ENCODE measurements around the gene IPO4.

The IPO4 gene

DNA sequence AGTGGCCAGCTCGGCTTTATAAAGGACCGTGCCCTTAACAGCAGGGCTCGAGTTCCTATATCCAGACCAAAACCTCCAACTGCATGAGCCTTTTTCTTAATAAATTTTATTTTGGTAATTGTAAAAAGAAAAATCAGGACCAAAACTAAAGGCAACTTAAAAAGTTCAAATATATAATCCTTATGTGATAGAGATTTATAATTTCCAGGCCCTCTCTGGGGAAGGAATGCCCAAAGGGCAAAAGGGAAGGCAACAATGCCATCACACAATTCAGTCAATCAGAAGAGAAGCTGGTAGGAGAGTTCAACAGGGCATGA lies 401 bp upstream of the IPO4 start:
- no peak for DNase-seq (ENCODE audit: low read depth)
- peak overlapping the region; percentile 83 for H3K4me3 ChIP-seq (ENCODE audit: low read depth, low read length)

DNA sequence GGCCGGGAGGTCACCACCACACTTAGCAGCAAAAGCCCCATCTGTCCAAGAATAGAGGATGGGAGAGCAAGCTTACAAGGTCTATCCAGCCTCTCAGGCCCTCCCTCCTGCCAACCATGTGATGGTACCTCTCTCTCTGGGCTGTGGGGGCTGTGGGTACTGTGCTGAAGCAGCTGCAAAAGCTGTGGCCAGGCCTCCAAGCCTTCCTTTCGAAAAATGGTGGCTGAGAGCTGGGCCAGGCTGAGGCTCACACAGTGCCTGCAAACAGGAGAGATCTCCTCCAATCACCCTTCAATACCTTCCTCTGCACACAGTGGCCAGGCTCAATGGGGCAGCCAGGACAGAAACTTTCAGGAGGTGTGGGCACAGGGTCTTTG lies 1.1 kb downstream of the IPO4 start:
- H3K4me3 ChIP-seq (ENCODE audit: low read depth, low read length) = peak overlapping the region; percentile 83
- TF ChIP-seq, protein P1, sequence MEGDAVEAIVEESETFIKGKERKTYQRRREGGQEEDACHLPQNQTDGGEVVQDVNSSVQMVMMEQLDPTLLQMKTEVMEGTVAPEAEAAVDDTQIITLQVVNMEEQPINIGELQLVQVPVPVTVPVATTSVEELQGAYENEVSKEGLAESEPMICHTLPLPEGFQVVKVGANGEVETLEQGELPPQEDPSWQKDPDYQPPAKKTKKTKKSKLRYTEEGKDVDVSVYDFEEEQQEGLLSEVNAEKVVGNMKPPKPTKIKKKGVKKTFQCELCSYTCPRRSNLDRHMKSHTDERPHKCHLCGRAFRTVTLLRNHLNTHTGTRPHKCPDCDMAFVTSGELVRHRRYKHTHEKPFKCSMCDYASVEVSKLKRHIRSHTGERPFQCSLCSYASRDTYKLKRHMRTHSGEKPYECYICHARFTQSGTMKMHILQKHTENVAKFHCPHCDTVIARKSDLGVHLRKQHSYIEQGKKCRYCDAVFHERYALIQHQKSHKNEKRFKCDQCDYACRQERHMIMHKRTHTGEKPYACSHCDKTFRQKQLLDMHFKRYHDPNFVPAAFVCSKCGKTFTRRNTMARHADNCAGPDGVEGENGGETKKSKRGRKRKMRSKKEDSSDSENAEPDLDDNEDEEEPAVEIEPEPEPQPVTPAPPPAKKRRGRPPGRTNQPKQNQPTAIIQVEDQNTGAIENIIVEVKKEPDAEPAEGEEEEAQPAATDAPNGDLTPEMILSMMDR (IDR thresholded peaks at IDR 0.05; ENCODE audit: low read depth, low read length, missing control alignments) = no peak
- no peak for DNase-seq (ENCODE audit: low read depth)

More for the DNA sequence above, 401 bp upstream of the IPO4 start:
- TF ChIP-seq, protein P1 (IDR thresholded peaks at IDR 0.05; ENCODE audit: low read depth, low read length, missing control alignments) = no peak

DNA sequence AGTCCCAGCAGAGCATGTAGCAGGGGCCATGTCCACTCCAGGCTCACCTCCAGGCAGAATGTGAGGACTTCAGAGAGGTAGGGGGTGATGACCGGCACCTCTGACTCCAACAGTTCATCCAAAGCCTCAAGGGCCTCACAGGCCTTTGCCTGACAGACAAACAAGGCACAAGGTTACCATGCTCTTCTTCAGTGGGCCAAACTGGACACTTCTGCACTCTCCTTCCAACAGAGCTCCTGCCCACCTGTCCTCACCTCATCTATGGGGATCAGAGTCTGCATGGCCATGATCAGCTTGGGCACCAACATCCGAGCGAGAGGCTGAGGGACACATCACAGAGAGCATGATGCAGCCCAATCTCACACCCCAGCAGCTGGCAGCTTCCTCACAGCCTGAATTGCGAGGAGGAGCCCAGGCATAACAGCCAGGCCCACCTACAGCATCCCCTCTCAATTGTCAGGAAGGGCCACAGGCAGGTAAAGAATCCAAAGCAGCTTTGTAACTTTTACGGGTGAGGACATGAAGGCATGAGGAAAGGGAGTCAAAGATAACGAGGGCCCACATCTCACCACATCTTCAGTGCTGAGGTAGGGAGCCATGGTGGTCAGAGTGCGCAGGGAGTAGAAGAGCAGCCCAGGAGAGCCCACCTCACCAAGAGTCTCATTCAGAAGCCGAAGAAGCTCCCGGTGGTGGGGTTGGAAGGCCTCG lies 1.6 kb downstream of the IPO4 start:
- TF ChIP-seq, protein P1 (IDR thresholded peaks at IDR 0.05; ENCODE audit: low read depth, low read length, missing control alignments) = no peak
- H3K4me3 ChIP-seq (ENCODE audit: low read depth, low read length) = no peak overlapping the region
- no peak for DNase-seq (ENCODE audit: low read depth)

DNA sequence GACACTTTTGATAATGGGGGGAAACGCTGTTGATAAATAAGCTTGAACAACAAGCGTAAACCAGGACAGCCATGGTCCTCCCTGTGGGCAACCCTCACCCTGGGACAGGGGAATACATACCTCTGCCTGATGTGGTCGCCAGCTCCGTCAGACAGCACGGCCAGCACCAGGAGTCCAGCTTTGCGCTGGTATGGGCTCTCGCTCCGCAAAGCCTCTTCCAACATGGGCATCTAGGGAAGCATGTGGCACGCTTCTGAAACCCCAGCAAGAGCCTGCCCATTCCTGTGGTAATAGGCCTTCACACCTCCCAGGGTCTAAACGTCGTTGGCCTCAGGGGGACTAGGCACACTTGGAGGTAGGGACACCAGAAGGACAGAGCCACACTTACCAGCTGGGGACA lies 2.9 kb downstream of the IPO4 start:
- TF ChIP-seq, protein P1 (IDR thresholded peaks at IDR 0.05; ENCODE audit: low read depth, low read length, missing control alignments) = no peak
- H3K4me3 ChIP-seq (ENCODE audit: low read depth, low read length) = no peak overlapping the region

DNA sequence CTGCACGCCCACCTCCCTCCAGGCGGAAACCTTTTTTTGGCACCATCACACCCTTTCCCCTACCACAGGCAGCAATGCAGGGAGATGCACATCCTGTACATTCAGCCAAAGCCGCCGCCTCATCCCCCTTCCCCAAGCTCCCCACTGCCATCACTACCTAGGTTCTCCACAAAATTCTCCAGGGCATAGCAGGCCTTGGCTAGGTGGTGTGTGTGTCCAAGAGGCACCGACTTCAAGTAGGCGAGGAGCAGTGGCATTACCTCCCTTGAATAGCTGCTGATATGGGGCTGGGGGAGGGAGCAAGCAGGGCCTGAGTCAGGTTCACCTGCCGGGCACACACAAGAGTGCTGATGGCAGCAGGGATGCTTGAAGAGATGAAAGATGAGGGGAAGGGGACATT lies 3.6 kb downstream of the IPO4 start:
- no peak for DNase-seq (ENCODE audit: low read depth)
- TF ChIP-seq, protein P1 (IDR thresholded peaks at IDR 0.05; ENCODE audit: low read depth, low read length, missing control alignments) = no peak
- H3K4me3 ChIP-seq (ENCODE audit: low read depth, low read length) = no peak overlapping the region

More for the DNA sequence above, 2.9 kb downstream of the IPO4 start:
- no peak for DNase-seq (ENCODE audit: low read depth)

DNA sequence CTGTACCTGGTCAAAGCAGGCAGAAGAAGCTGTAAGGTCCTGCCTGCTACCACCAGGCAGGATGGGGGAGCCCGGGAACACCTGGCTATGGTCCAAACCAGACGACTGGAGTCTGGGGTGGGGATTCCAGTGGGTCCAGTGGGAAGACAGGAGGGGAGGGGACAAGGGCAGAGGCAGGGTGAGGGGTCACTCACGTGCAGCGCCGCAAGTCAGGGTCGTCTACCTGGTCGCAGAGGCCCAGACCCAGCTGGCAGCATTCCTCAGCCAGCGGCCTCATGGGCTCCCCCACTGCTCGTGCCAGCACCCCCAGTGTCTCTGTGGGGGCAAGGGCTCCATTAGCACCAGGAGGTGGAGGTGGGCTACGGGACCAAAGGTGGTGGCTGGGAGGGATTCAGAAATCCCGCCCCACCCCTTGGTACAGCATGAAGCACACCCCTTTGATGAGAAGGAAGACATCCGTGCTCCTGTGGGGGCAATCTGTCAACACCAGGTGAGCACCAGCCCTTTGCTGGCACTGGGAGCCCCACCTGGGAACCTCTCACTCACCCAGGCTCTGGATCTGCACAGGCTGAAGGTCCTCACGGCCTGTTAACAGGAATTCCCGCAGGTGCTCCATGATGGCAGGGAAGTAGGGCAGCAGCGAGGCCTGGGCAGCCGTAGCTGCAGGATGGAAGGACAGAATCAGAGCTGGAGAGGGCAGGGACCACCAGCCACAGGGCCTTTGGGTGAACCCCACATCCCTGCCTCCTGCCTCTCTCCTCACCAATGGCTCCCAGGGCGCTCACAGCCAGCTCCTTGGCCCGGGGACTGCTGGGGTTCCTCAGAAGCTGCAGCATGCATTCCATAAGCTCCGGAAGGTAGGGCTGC lies 4.3 kb downstream of the IPO4 start:
- TF ChIP-seq, protein P1 (IDR thresholded peaks at IDR 0.05; ENCODE audit: low read depth, low read length, missing control alignments) = no peak
- DNase-seq (ENCODE audit: low read depth) = no peak
- H3K4me3 ChIP-seq (ENCODE audit: low read depth, low read length) = no peak overlapping the region

All from GM12864 (cell line).